GM19468 (cell line): ENCODE data around the gene MAD1L1.
"Not testable (repeated sequence)": the region's sequence is repeated elsewhere in the genome, so short reads cannot be mapped to it uniquely, and the experiment has no call there.

Experiments used
- ATAC-seq: cut with Tn5 transposase; IDR thresholded peaks from one replicate; pipeline ENCODE4 v1.9.1; 2021; ENCODE audit warnings: mild to moderate bottlenecking, moderate library complexity, moderate number of reproducible peaks; ENCODE audit not compliant: unreplicated experiment; ENCODE audit errors: extremely low read depth

The MAD1L1 gene

GRCh38 chr7:1826931-1827330, 405.8 kb downstream of the MAD1L1 start:
- not testable (repeated sequence) for ATAC-seq

- no peak for ATAC-seq
Measured at GRCh38 chr7:1825897-1826741, 406.6 kb downstream of the MAD1L1 start.

- not testable (repeated sequence) for ATAC-seq
Measured at GRCh38 chr7:1825647-1825896, 407.2 kb downstream of the MAD1L1 start.

- ATAC-seq: not testable (repeated sequence)
Measured at GRCh38 chr7:1824882-1825646, 407.7 kb downstream of the MAD1L1 start.

GRCh38 chr7:1824151-1824881, 408.4 kb downstream of the MAD1L1 start:
- not testable (repeated sequence) for ATAC-seq

- ATAC-seq: no peak
Measured at GRCh38 chr7:1823376-1824150, 409.2 kb downstream of the MAD1L1 start.

GRCh38 chr7:1819259-1819841, 413.4 kb downstream of the MAD1L1 start:
- ATAC-seq: no peak

- no peak for ATAC-seq
Measured at GRCh38 chr7:1818575-1819258, 414.0 kb downstream of the MAD1L1 start.

- no peak for ATAC-seq
Measured at GRCh38 chr7:1817061-1817712, 415.6 kb downstream of the MAD1L1 start.

- ATAC-seq: not testable (repeated sequence)
Measured at GRCh38 chr7:1816451-1816850, 416.3 kb downstream of the MAD1L1 start.

GRCh38 chr7:1815551-1816281, 417.0 kb downstream of the MAD1L1 start:
- ATAC-seq: not testable (repeated sequence)

- no peak for ATAC-seq
Measured at GRCh38 chr7:1815051-1815481, 417.7 kb downstream of the MAD1L1 start.

- ATAC-seq: no peak
Measured at GRCh38 chr7:1814089-1814811, 418.5 kb downstream of the MAD1L1 start.

- ATAC-seq: no peak
Measured at GRCh38 chr7:1813394-1814088, 419.2 kb downstream of the MAD1L1 start.

GRCh38 chr7:1812509-1813393, 420.0 kb downstream of the MAD1L1 start:
- no peak for ATAC-seq
